Adrenal gland (tissue), 12 donors: ENCODE measurements around the gene GLT8D2. TPM values are rescaled to one million over a fixed set of nuclear protein-coding genes. Genes with fewer than 3 reads are reported as not detected.

ENCODE experiments used
- DNase-seq, 7 donors: peaks; one replicate each; pipeline ENCODE4 v3.0.0-alpha.2; 2019 to 2020
- H3K27ac ChIP-seq, 5 donors: fragments of 200-600 bp; sonication (generic) in 4 of 5; 1 replicate in 3 of 5; 2 replicates in 2 of 5; pipeline versions ENCODE4 v1.5.1 to v1.8.0; 2016 to 2020; ENCODE audit warnings: mild to moderate bottlenecking in 1 of 5
- H3K27me3 ChIP-seq: fragments of 200-600 bp; 2 replicates; pipeline ENCODE4 v1.8.0; 2021
- H3K36me3 ChIP-seq, 2 donors: fragments of 200-600 bp; replicated peaks in 1 of 2; 1 replicate in 1 of 2; 2 replicates in 1 of 2; pipeline versions ENCODE4 v1.5.1 to v1.8.0; 2018 to 2022
- H3K4me1 ChIP-seq, 2 donors: fragments of 200-600 bp; replicated peaks in 1 of 2; 1 replicate in 1 of 2; 2 replicates in 1 of 2; pipeline versions ENCODE4 v1.5.1 to v1.8.0; 2018 to 2021
- H3K4me3 ChIP-seq, 4 donors: fragments of 200-600 bp; sonication (generic) in 3 of 4; one replicate each; pipeline ENCODE4 v1.5.1; 2016 to 2018
- H3K9me3 ChIP-seq, 3 donors: fragments of 200-600 bp; sonication (generic) in 1 of 3; replicated peaks in 1 of 3; 1 replicate in 2 of 3; 2 replicates in 1 of 3; pipeline versions ENCODE4 v1.5.1 to v1.8.0; 2016 to 2021
- POLR2A ChIP-seq, 2 donors: fragments of 450-650 bp; IDR thresholded peaks; one replicate each; pipeline ENCODE4 v1.6.1; 2017; ENCODE audit warnings: antibody characterized with exemption in 2 of 2, mild to moderate bottlenecking in 2 of 2, moderate library complexity in 1 of 2
- WGBS, 4 donors: extraction: QIAGEN DNeasy Blood & Tissue Kit in 2 of 4; methylation state at CpG; one replicate each; pipeline versions ENCODE4 v1.1.5 to v1.1.7; 2013 to 2017; 5-methylcytosine and 5-hydroxymethylcytosine counted together
- intact Hi-C, 2 donors: fragments of 100-400 bp; cut with DNase I; formaldehyde crosslinking; loops; one replicate each; pipeline versions ENCODE4 v1.14.1 to v1.15.0; 2022 to 2023
- polyA plus RNA-seq, 3 donors: library from polyadenylated mRNA; stranded (reverse); fragments of 200-250 nt in 2 of 3; fragments of 350-450 nt in 1 of 3; fragmentation: Illumina TruSeq in 1 of 3; extraction: RNeasy Lipid Tissue Mini Kit (QIAGEN cat#74804) in 1 of 3; gene quantifications; one replicate each; pipeline ENCODE4 v1.2.3, GENCODE V29; 2013 to 2014
- total RNA-seq, 9 donors: library from RNA; depleted of rRNA in 4 of 9; stranded (reverse); fragments of >200 nt in 4 of 9; fragments of 120-200 nt in 1 of 9; fragmentation: NEBNext Ultra II Directional in 1 of 9; extraction: Animal tissue kit (Norgen Biotek cat#: 25700) in 1 of 9; gene quantifications; one replicate each; pipeline versions ENCODE4 v1.1.0 to v1.2.4, GENCODE V29; 2013 to 2023
- TF ChIP-seq, protein P1 (sequence below), 6 experiments: fragments of 450-650 bp in 4 of 6; fragments of 200-600 bp in 2 of 6; sonication (generic) in 1 of 6; IDR thresholded peaks; 1 replicate in 5 of 6; 2 replicates in 1 of 6; pipeline versions ENCODE4 v1.5.1 to v1.8.0; 2016 to 2021; ENCODE audit warnings: antibody characterized with exemption in 6 of 6, mild to moderate bottlenecking in 2 of 6, moderate library complexity in 1 of 6
- donor health status: healthy with polysubstance abuse.
- donor health status: Bipolar disorder and iron deficiency.
- donor health status: DM: yes; HTN: yes; CAD: no.
- donor health status: DM: no; HTN: no; CAD: no.
- donor health status: DM: no; HTN: no; CAD: no.
- donor health status: DM: yes; HTN: yes; CAD: no.

Gene GLT8D2
- total and polyA plus RNA-seq, 12 donors = 6.3 to 21.2 (median 14.1) TPM

DNA sequence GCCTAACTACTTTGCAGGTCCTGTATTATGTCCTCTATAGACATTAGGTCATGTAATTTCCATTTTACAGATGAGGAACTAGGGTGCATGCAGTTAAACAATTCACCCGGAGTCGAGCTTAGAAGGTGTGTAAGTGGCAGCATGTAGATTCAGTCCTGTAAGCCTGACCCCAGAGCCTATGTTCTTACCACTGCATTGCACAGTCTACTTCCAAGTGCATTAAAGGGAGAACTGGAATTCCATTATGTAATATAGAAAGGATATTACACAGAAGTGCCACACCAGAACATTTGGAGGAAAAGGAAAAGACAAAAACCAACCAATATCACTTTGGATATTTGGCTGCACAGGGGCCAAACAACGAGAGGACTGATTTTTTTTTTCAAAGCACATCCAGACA is 1.2 kb downstream of the GLT8D2 start:
- WGBS, 4 donors = 71 to 80% (median 77%) methylated on average over 3 of the region's 3 CpGs
- no peaks in the 10 kb centered on the region for H3K9me3 ChIP-seq
- intact Hi-C loops = loop anchor here in 1 of 2 donors (10.0 kb wide), 1 partner anchor 54 kb away; no protein-coding TSS in a partner anchor

DNA sequence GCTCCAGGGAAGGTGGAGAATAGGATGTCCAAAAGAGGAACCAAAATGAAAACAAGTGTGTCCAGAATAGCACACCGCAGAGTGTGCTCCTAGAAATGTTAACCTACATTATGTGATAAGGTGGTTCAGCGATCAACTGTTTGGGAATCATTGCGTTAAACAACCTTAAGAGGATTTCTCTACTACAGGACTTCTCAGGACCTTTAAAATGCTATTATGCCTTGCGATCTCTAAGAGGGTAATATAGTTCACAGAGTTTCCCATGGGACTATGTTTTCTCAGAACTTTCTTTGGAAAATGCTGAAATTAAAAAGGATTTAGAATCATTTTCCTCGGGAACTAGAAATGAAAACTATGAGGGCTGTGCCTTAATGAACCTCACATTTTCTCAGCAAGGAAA is 1.8 kb downstream of the GLT8D2 start:
- no peak overlapping the region for H3K27ac ChIP-seq
- no peaks in the 10 kb centered on the region for H3K36me3 ChIP-seq
- intact Hi-C loops = loop anchor here in 1 of 2 donors (10.0 kb wide), 1 partner anchor 53 kb away; no protein-coding TSS in a partner anchor
- no peaks in the 10 kb centered on the region for H3K27me3 ChIP-seq
- WGBS, 4 donors = 78 to 85% (median 82%) methylated on average over 5 of the region's 5 CpGs
- peaks cover 7 to 12% of the 10 kb centered on the region in 2 donors for H3K4me1 ChIP-seq
- TF ChIP-seq POLR2A (IDR thresholded peaks at IDR 0.05) = no peak
- TF ChIP-seq, protein P1, sequence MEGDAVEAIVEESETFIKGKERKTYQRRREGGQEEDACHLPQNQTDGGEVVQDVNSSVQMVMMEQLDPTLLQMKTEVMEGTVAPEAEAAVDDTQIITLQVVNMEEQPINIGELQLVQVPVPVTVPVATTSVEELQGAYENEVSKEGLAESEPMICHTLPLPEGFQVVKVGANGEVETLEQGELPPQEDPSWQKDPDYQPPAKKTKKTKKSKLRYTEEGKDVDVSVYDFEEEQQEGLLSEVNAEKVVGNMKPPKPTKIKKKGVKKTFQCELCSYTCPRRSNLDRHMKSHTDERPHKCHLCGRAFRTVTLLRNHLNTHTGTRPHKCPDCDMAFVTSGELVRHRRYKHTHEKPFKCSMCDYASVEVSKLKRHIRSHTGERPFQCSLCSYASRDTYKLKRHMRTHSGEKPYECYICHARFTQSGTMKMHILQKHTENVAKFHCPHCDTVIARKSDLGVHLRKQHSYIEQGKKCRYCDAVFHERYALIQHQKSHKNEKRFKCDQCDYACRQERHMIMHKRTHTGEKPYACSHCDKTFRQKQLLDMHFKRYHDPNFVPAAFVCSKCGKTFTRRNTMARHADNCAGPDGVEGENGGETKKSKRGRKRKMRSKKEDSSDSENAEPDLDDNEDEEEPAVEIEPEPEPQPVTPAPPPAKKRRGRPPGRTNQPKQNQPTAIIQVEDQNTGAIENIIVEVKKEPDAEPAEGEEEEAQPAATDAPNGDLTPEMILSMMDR (IDR thresholded peaks at IDR 0.05) = no peak
- H3K9me3 ChIP-seq = no peaks in the 10 kb centered on the region
- no peak overlapping the region for H3K4me3 ChIP-seq
- no peak for DNase-seq

More for the DNA sequence above, 1.2 kb downstream of the GLT8D2 start:
- DNase-seq = no peak
- TF ChIP-seq, protein P1 (IDR thresholded peaks at IDR 0.05) = no peak
- TF ChIP-seq POLR2A (IDR thresholded peaks at IDR 0.05) = no peak
- Histone ChIP-seq H3K4me3 (peak overlapping the region in 1 of 4 donors; percentile 55), H3K4me1 (peaks cover 7 to 12% of the 10 kb centered on the region in 2 donors), H3K27ac (no peak overlapping the region), H3K36me3 (no peaks in the 10 kb centered on the region), H3K27me3 (no peaks in the 10 kb centered on the region)

DNA sequence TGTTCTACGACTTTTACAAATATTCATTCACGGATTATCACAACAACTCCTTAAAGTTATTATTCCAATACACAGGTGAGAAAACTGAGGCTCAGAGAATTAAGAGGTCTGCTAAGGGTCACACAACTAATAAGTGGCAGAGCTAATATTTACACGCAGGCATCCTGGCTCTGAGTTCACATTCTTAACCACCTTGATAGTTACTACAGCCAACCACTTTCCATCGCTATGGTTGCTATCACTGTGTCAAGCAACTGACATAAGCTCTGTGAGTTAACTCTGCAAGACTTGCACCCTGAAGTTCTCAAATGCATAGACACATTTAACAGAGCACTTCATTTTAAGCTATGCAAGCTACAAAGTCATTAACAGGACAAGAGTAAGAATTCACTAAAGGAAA is 3.7 kb downstream of the GLT8D2 start:
- Histone ChIP-seq H3K4me1 (peaks cover 7 to 12% of the 10 kb centered on the region in 2 donors), H3K36me3 (no peaks in the 10 kb centered on the region), H3K27ac (no peak overlapping the region), H3K4me3 (no peak overlapping the region), H3K27me3 (no peaks in the 10 kb centered on the region), H3K9me3 (no peaks in the 10 kb centered on the region)
- DNase-seq = no peak
- WGBS, 4 donors = 89 to 97% (median 91%) methylated on average over 4 of the region's 4 CpGs
- intact Hi-C loops = loop anchor here in 1 of 2 donors (10.0 kb wide), 1 partner anchor 52 kb away; no protein-coding TSS in a partner anchor
- TF ChIP-seq POLR2A (IDR thresholded peaks at IDR 0.05) = no peak
- TF ChIP-seq, protein P1 (IDR thresholded peaks at IDR 0.05) = no peak

DNA sequence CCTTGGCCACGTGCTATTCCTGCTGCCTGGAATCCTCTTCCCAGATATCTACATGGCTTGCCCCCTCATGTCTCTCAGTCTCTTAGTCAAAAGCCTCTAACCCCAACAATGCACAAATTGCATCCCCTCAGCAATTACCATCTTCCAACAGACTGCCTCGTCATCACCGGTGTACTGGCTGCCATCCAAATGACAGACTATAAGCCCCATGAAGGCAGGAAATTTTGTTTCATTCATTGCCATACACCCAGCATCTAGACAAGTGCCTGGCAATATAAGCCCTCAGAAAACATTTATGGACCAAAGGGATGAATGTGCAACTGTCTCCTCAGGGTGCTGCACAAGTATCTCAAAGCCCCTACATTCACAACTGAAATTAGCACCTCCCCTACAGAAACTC is 5.8 kb downstream of the GLT8D2 start:
- no peaks in the 10 kb centered on the region for H3K36me3 ChIP-seq
- H3K27me3 ChIP-seq = no peaks in the 10 kb centered on the region
- no peaks in the 10 kb centered on the region for H3K9me3 ChIP-seq
- peaks cover 0 to 5% of the 10 kb centered on the region in 2 donors for H3K4me1 ChIP-seq
- 84 to 96% (median 94%) methylated on average over 3 of the region's 3 CpGs for WGBS, 4 donors
- no peak for DNase-seq
- no peak overlapping the region for H3K27ac ChIP-seq
- TF ChIP-seq POLR2A (IDR thresholded peaks at IDR 0.05) = no peak
- TF ChIP-seq, protein P1 (IDR thresholded peaks at IDR 0.05) = no peak
- intact Hi-C loops = loop anchor here in 1 of 2 donors (10.0 kb wide), 1 partner anchor 49 kb away; no protein-coding TSS in a partner anchor
- H3K4me3 ChIP-seq = no peak overlapping the region
